Endothelial cell of umbilical vein (primary cell): Measurements from ENCODE around the gene P2RY6. TPM values are rescaled to one million over a fixed set of nuclear protein-coding genes. Genes with fewer than 3 reads are reported as not detected.
"Not testable (repeated sequence)": the region's sequence is repeated elsewhere in the genome, so short reads cannot be mapped to it uniquely, and the experiment has no call there.

Source experiments
- BruUV-seq: library from RNA; stranded (reverse); fragments of 400-500 nt; replicated peaks from 2 replicates; lab custom pipeline; 2021; lab: Mats Ljungman, UMichigan
- CTCF ChIA-PET: fragments of 300-600, 350-600 bp; sonication (Branson Sonifier 250); formaldehyde crosslinking; loops from one replicate; lab custom pipeline; 2021; ENCODE audit warnings: antibody characterized with exemption, inconsistent platforms; lab: Charles Lee
- POLR2A ChIA-PET: fragments of 300-600, 350-600 bp; sonication (Branson Sonifier 250); formaldehyde crosslinking; loops from one replicate; lab custom pipeline; 2021; ENCODE audit warnings: antibody characterized with exemption, inconsistent platforms; lab: Charles Lee
- DNase-seq: peaks from one replicate; pipeline ENCODE4 v3.0.0-alpha.2; 2011; ENCODE audit warnings: low read depth, low spot score
- FAIRE-seq: peaks from 2 replicates; lab custom pipeline; 2011; peaks lifted over from hg19 to GRCh38; lab: Jason Lieb, UNC
- H2AFZ ChIP-seq: 2 replicates; pipeline ENCODE4 v1.6.0; 2012; ENCODE audit warnings: low read depth, low read length, control low read depth, inconsistent platforms
- H3K27ac ChIP-seq: 2 replicates; pipeline ENCODE4 v1.5.1; 2011; ENCODE audit warnings: low read depth, mild to moderate bottlenecking, control low read depth, low read length, moderate library complexity; ENCODE audit not compliant: insufficient read depth
- H3K27me3 ChIP-seq, 2 experiments: 2 replicates each; pipeline versions ENCODE4 v1.6.0 to v1.6.1; 2011; ENCODE audit warnings: low read length in 2 of 2, mixed read lengths in 1 of 2; ENCODE audit not compliant: control insufficient read depth in 2 of 2, insufficient read depth in 2 of 2
- H3K36me3 ChIP-seq, 2 experiments: 2 replicates in 1 of 2; 3 replicates in 1 of 2; pipeline ENCODE4 v1.5.1; 2011; ENCODE audit warnings: low read length in 2 of 2, mild to moderate bottlenecking in 1 of 2, moderate library complexity in 1 of 2; ENCODE audit not compliant: control insufficient read depth in 2 of 2, insufficient read depth in 2 of 2; ENCODE audit errors: extremely low read depth in 1 of 2
- H3K4me1 ChIP-seq: 3 replicates; pipeline ENCODE4 v1.5.1; 2011; ENCODE audit warnings: mild to moderate bottlenecking, low read length; ENCODE audit not compliant: control insufficient read depth, insufficient read depth; ENCODE audit errors: extremely low read depth
- H3K4me2 ChIP-seq: 2 replicates; pipeline ENCODE4 v1.6.1; 2011; ENCODE audit warnings: low read length, control low read depth, mixed read lengths; ENCODE audit not compliant: insufficient read depth
- H3K4me3 ChIP-seq, 3 experiments: fragments of 200-600 bp in 1 of 3; sonication (generic), shearing (Covaris generic) in 1 of 3; replicated peaks in 1 of 3; 2 replicates each; pipeline ENCODE4 v1.5.1; 2011 to 2016; ENCODE audit warnings: control low read depth in 3 of 3, low read length in 3 of 3, mild to moderate bottlenecking in 2 of 3, inconsistent platforms in 1 of 3, low read depth in 1 of 3, moderate library complexity in 1 of 3; ENCODE audit not compliant: insufficient read depth in 1 of 3
- H3K79me2 ChIP-seq: 2 replicates; pipeline ENCODE4 v1.6.0; 2012; ENCODE audit warnings: low read length, inconsistent platforms; ENCODE audit not compliant: control insufficient read depth, insufficient read depth
- H3K9ac ChIP-seq: replicated peaks from 2 replicates; pipeline ENCODE3; 2011; ENCODE audit warnings: low read length, control low read depth; ENCODE audit not compliant: insufficient read depth; ENCODE audit errors: extremely low read depth
- H3K9me1 ChIP-seq: replicated peaks from 3 replicates; pipeline ENCODE4 v1.6.0; 2011; ENCODE audit warnings: mild to moderate bottlenecking, low read length; ENCODE audit not compliant: control insufficient read depth, insufficient read depth; ENCODE audit errors: extremely low read depth
- H3K9me3 ChIP-seq: replicated peaks from 2 replicates; pipeline ENCODE4 v1.5.1; 2012; ENCODE audit warnings: low read length, inconsistent platforms; ENCODE audit not compliant: control insufficient read depth, insufficient read depth
- H4K20me1 ChIP-seq: replicated peaks from 2 replicates; pipeline ENCODE3; 2011; ENCODE audit warnings: mild to moderate bottlenecking, low read length; ENCODE audit not compliant: control insufficient read depth, insufficient read depth; ENCODE audit errors: extremely low read depth
- FOS ChIP-seq: IDR thresholded peaks from 2 replicates; pipeline ENCODE4 v1.6.1; 2011; ENCODE audit warnings: mild to moderate bottlenecking, low read length, moderate library complexity, borderline replicate concordance; ENCODE audit not compliant: insufficient read depth
- JUN ChIP-seq: IDR thresholded peaks from 2 replicates; pipeline ENCODE4 v1.6.1; 2011; ENCODE audit warnings: borderline replicate concordance, low read depth; ENCODE audit not compliant: insufficient read length, insufficient read depth
- dilution Hi-C: fragments of 300-500 bp; cut with MboI; formaldehyde crosslinking; loops from one replicate; pipeline ENCODE4 v1.15.0; 2019; ENCODE audit warnings: low sequenced_read_pairs; ENCODE audit not compliant: extremely low pct_ligation_motif_present
- intact Hi-C: fragments of 100-400 bp; cut with micrococcal nuclease; formaldehyde crosslinking; loops from one replicate; pipeline ENCODE4 v1.10.0; 2022
- polyA plus RNA-seq, 4 experiments: library from polyadenylated mRNA; depleted of rRNA in 3 of 4; stranded (reverse) in 3 of 4; unstranded in 1 of 4; fragments of >200 nt; gene quantifications; 2 replicates each; pipeline versions ENCODE4 v1.2.1 to v1.2.3, GENCODE V29; 2011 to 2012; ENCODE audit warnings: missing spikeins in 1 of 4
- total RNA-seq: library from RNA; stranded (reverse); gene quantifications from 2 replicates; pipeline ENCODE4 v1.2.3, GENCODE V29; 2021
- TF ChIP-seq, protein P1 (sequence below), 2 donors: IDR thresholded peaks; 1 replicate in 1 of 2; 2 replicates in 1 of 2; pipeline ENCODE4 v1.5.1; 2011; ENCODE audit warnings: low read length in 2 of 2, mild to moderate bottlenecking in 2 of 2, moderate library complexity in 2 of 2, control low read depth in 1 of 2, inconsistent platforms in 1 of 2, low read depth in 1 of 2; ENCODE audit not compliant: insufficient read depth in 1 of 2; ENCODE audit errors: extremely low read depth in 1 of 2

The P2RY6 gene
- total and polyA plus RNA-seq, 2 donors (not counting 3 experiments of a cell fraction or from before 2014, with no cell fraction given), result 0.47 TPM; not detected in 1

DNA sequence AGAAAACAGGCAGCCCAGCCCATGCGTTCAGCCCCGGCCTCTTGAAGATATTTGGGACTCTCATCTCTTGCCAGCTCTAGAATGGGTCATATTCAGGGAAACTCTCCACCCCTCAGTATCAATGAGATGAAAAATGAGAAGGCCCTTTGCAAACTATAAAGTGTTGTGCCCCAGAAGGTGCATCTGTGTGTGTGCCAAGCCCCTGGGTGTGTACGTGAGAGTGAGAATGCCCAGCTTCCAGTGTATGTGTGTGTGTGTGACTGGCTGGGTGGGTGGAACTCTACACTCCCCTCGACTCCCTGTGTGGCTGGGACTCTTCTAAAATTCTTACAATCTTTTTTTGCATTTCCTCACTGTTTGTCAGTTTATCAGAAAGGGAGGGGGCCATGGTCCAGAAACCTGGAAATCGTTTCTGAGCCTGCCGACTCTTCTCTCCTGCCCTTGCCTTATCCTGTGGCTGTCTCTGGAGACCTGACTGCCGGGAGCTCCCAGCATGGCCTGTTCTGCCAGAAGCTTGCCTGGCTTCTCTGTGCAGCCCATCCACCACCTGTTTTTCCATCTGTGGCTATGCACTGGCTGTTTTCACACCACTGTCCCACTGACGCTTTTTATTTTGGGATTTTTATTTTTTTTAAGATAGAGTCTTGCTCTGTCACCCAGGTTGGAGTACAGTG, 1.2 kb downstream of the P2RY6 start:
- Histone ChIP-seq H2AFZ (no peak overlapping the region), H3K4me1 (no peaks in the 10 kb centered on the region), H3K4me3 (no peak overlapping the region), H3K4me2 (no peak overlapping the region), H3K36me3 (no peaks in the 10 kb centered on the region), H3K9ac (no peak overlapping the region), H3K79me2 (no peaks in the 10 kb centered on the region), H4K20me1 (no peaks in the 10 kb centered on the region), H3K9me3 (no peaks in the 10 kb centered on the region), H3K27ac (no peak overlapping the region), H3K27me3 (peaks cover 0 to 2% of the 10 kb centered on the region in 2 experiments), H3K9me1 (no peaks in the 10 kb centered on the region)
- POLR2A ChIA-PET, result no interaction called here
- intact Hi-C loops, result no loop called here
- no peak for DNase-seq
- BruUV-seq, result no TSS peak
- dilution Hi-C loops, result no loop called here
- TF ChIP-seq FOS, result no peak
- TF ChIP-seq, protein P1, sequence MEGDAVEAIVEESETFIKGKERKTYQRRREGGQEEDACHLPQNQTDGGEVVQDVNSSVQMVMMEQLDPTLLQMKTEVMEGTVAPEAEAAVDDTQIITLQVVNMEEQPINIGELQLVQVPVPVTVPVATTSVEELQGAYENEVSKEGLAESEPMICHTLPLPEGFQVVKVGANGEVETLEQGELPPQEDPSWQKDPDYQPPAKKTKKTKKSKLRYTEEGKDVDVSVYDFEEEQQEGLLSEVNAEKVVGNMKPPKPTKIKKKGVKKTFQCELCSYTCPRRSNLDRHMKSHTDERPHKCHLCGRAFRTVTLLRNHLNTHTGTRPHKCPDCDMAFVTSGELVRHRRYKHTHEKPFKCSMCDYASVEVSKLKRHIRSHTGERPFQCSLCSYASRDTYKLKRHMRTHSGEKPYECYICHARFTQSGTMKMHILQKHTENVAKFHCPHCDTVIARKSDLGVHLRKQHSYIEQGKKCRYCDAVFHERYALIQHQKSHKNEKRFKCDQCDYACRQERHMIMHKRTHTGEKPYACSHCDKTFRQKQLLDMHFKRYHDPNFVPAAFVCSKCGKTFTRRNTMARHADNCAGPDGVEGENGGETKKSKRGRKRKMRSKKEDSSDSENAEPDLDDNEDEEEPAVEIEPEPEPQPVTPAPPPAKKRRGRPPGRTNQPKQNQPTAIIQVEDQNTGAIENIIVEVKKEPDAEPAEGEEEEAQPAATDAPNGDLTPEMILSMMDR (IDR thresholded peaks at IDR 0.05; ENCODE audit: extremely low read depth in 1 of 2, insufficient read depth in 1 of 2, low read depth in 1 of 2, low read length in 2 of 2), result no peak
- TF ChIP-seq JUN, result no peak
- CTCF ChIA-PET, result interaction anchor here (1.8 kb wide), 1 partner anchor 15 kb away, joined by 4 read pairs; no protein-coding TSS in a partner anchor
- no peak for FAIRE-seq

DNA sequence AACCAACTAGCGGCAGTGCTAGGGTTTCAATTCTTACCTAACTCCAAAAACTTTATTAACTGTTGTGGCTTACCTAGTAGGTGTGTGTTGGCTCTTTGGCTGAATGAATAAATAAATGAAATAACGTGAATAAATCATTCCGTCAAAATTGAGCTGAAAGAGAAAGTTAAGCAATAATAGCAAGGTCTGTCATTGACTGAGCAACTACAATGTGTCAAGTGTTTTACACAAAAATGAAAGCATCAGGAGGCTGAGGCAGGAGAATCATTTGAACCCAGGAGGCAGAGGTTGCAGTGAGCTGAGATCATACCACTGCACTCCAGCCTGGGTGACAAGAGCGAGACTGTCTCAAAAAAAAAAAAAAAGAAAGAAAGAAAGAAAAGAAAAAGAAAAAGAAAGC, 2.1 kb downstream of the P2RY6 start:
- H3K79me2 ChIP-seq, H3K27me3 ChIP-seq, H2AFZ ChIP-seq, H3K9me1 ChIP-seq, BruUV-seq, H3K27ac ChIP-seq, dilution Hi-C loops, H3K4me1 ChIP-seq, H3K9me3 ChIP-seq, DNase-seq, intact Hi-C loops, H4K20me1 ChIP-seq, FAIRE-seq, H3K9ac ChIP-seq, H3K4me3 ChIP-seq, H3K4me2 ChIP-seq, POLR2A ChIA-PET, H3K36me3 ChIP-seq: not testable (repeated sequence)
- CTCF ChIA-PET, result interaction anchor here (0.5 to 1.8 kb wide), 3 partner anchors 14 to 400 kb away, joined by 3 to 5 read pairs (median 4); no protein-coding TSS in a partner anchor
